K562 (cell line): Measurements from ENCODE around the gene TOR1B. TPM values are rescaled to one million over a fixed set of nuclear protein-coding genes. Genes with fewer than 3 reads are reported as not detected.

Experiments
- DNMT1 ChIP-seq: fragments of 450-650 bp; IDR thresholded peaks from 2 replicates; pipeline ENCODE4 v1.6.1; 2016; ENCODE audit warnings: antibody characterized with exemption, mild to moderate bottlenecking
- DPF2 ChIP-seq: fragments of 450-650 bp; IDR thresholded peaks from 2 replicates; pipeline ENCODE4 v1.6.1; 2016
- E2F5 ChIP-seq: sonication (generic); formaldehyde crosslinking; IDR thresholded peaks from 2 replicates; pipeline ENCODE4 v1.8.0; 2022; ENCODE audit warnings: mild to moderate bottlenecking, missing genetic modification reagents
- ETV6 ChIP-seq, 3 experiments: fragments of 150-350 bp in 1 of 3; sonication (generic) in 1 of 3; formaldehyde crosslinking in 1 of 3; IDR thresholded peaks; 2 replicates each; pipeline versions ENCODE4 v1.6.1 to v1.8.0; 2014 to 2022; ENCODE audit warnings: borderline replicate concordance in 2 of 3, low read depth in 2 of 3, antibody characterized with exemption in 1 of 3, low read length in 1 of 3, mild to moderate bottlenecking in 1 of 3, missing genetic modification reagents in 1 of 3
- IFI16 ChIP-seq: fragments of 250-450 bp; sonication (Bioruptor Pico); IDR thresholded peaks from 2 replicates; pipeline ENCODE4 v2.1.2; 2022; ENCODE audit warnings: mild to moderate bottlenecking, inconsistent platforms
- JUND ChIP-seq, 2 experiments: IDR thresholded peaks; 2 replicates in 1 of 2; 3 replicates in 1 of 2; pipeline ENCODE4 v1.6.1; 2011; ENCODE audit warnings: borderline replicate concordance in 2 of 2, low read depth in 2 of 2, low read length in 2 of 2, improper control_type of control experiment in 1 of 2, missing biosample characterization in 1 of 2, missing genetic modification characterization in 1 of 2, missing genetic modification reagents in 1 of 2
- MLX ChIP-seq, 2 experiments: fragments of 450-650 bp in 1 of 2; sonication (generic) in 1 of 2; formaldehyde crosslinking; conservative IDR thresholded peaks; 2 replicates each; pipeline versions ENCODE4 v1.4.0 to v1.8.1; 2020 to 2022; ENCODE audit warnings: mild to moderate bottlenecking in 1 of 2, missing genetic modification reagents in 1 of 2
- SIN3B ChIP-seq: fragments of 450-650 bp; IDR thresholded peaks from 2 replicates; pipeline ENCODE4 v1.6.1; 2017; ENCODE audit warnings: low read depth, mild to moderate bottlenecking, moderate library complexity
- TEAD1 ChIP-seq, 2 experiments: fragments of 450-650 bp in 1 of 2; sonication (generic) in 1 of 2; formaldehyde crosslinking; IDR thresholded peaks; 2 replicates each; pipeline versions ENCODE4 v1.4.0 to v1.8.0; 2020 to 2022; ENCODE audit warnings: mild to moderate bottlenecking in 2 of 2, missing genetic modification reagents in 1 of 2
- ZNF253 ChIP-seq: fragments of 250-450 bp; sonication (Bioruptor Pico); conservative IDR thresholded peaks from 2 replicates; pipeline ENCODE4 v1.6.1; 2021; ENCODE audit warnings: mild to moderate bottlenecking
- ZNF316 ChIP-seq: fragments of 450-650 bp; IDR thresholded peaks from 2 replicates; pipeline ENCODE4 v1.6.1; 2016
- ZNF431 ChIP-seq: sonication (generic); formaldehyde crosslinking; IDR thresholded peaks from 2 replicates; pipeline ENCODE4 v1.8.0; 2022; ENCODE audit warnings: mild to moderate bottlenecking, missing genetic modification reagents
- polyA plus RNA-seq, 8 experiments: library from polyadenylated mRNA; depleted of rRNA in 4 of 8; stranded (reverse) in 5 of 8; unstranded in 3 of 8; fragments of >200 nt; fragmentation: Nextera tagmentation in 2 of 8; fragmentation: Illumina TruSeq in 1 of 8; extraction: Ambion mirVana in 2 of 8; extraction: Trizol in 1 of 8; gene quantifications; 2 replicates each; pipeline versions ENCODE4 v1.2.1 to v1.2.3, GENCODE V29; 2011 to 2014; ENCODE audit warnings: inconsistent platforms in 1 of 8, missing spikeins in 1 of 8
- total RNA-seq, 7 experiments: library from RNA; depleted of rRNA in 6 of 7; stranded (reverse); fragments of >200 nt in 6 of 7; fragmentation: Illumina TruSeq in 2 of 7; extraction: Trizol in 2 of 7; gene quantifications; 2 replicates each; pipeline versions ENCODE4 v1.2.1 to v1.2.3, GENCODE V29; 2011 to 2021; ENCODE audit warnings: low replicate concordance in 1 of 7
- TF ChIP-seq, protein P1 (sequence below): fragments of 200-600 bp; sonication (generic); IDR thresholded peaks from one replicate; pipeline ENCODE4 v1.6.1; 2012; ENCODE audit warnings: mild to moderate bottlenecking, low read depth, low read length, inconsistent platforms

TOR1B gene
- total and polyA plus RNA-seq, 9 of the 15 experiments (the other 6 are each of a cell fraction or from before 2014, with no cell fraction given), result 4.2 to 36.5 (median 24.6) TPM

- TF ChIP-seq, protein P1, sequence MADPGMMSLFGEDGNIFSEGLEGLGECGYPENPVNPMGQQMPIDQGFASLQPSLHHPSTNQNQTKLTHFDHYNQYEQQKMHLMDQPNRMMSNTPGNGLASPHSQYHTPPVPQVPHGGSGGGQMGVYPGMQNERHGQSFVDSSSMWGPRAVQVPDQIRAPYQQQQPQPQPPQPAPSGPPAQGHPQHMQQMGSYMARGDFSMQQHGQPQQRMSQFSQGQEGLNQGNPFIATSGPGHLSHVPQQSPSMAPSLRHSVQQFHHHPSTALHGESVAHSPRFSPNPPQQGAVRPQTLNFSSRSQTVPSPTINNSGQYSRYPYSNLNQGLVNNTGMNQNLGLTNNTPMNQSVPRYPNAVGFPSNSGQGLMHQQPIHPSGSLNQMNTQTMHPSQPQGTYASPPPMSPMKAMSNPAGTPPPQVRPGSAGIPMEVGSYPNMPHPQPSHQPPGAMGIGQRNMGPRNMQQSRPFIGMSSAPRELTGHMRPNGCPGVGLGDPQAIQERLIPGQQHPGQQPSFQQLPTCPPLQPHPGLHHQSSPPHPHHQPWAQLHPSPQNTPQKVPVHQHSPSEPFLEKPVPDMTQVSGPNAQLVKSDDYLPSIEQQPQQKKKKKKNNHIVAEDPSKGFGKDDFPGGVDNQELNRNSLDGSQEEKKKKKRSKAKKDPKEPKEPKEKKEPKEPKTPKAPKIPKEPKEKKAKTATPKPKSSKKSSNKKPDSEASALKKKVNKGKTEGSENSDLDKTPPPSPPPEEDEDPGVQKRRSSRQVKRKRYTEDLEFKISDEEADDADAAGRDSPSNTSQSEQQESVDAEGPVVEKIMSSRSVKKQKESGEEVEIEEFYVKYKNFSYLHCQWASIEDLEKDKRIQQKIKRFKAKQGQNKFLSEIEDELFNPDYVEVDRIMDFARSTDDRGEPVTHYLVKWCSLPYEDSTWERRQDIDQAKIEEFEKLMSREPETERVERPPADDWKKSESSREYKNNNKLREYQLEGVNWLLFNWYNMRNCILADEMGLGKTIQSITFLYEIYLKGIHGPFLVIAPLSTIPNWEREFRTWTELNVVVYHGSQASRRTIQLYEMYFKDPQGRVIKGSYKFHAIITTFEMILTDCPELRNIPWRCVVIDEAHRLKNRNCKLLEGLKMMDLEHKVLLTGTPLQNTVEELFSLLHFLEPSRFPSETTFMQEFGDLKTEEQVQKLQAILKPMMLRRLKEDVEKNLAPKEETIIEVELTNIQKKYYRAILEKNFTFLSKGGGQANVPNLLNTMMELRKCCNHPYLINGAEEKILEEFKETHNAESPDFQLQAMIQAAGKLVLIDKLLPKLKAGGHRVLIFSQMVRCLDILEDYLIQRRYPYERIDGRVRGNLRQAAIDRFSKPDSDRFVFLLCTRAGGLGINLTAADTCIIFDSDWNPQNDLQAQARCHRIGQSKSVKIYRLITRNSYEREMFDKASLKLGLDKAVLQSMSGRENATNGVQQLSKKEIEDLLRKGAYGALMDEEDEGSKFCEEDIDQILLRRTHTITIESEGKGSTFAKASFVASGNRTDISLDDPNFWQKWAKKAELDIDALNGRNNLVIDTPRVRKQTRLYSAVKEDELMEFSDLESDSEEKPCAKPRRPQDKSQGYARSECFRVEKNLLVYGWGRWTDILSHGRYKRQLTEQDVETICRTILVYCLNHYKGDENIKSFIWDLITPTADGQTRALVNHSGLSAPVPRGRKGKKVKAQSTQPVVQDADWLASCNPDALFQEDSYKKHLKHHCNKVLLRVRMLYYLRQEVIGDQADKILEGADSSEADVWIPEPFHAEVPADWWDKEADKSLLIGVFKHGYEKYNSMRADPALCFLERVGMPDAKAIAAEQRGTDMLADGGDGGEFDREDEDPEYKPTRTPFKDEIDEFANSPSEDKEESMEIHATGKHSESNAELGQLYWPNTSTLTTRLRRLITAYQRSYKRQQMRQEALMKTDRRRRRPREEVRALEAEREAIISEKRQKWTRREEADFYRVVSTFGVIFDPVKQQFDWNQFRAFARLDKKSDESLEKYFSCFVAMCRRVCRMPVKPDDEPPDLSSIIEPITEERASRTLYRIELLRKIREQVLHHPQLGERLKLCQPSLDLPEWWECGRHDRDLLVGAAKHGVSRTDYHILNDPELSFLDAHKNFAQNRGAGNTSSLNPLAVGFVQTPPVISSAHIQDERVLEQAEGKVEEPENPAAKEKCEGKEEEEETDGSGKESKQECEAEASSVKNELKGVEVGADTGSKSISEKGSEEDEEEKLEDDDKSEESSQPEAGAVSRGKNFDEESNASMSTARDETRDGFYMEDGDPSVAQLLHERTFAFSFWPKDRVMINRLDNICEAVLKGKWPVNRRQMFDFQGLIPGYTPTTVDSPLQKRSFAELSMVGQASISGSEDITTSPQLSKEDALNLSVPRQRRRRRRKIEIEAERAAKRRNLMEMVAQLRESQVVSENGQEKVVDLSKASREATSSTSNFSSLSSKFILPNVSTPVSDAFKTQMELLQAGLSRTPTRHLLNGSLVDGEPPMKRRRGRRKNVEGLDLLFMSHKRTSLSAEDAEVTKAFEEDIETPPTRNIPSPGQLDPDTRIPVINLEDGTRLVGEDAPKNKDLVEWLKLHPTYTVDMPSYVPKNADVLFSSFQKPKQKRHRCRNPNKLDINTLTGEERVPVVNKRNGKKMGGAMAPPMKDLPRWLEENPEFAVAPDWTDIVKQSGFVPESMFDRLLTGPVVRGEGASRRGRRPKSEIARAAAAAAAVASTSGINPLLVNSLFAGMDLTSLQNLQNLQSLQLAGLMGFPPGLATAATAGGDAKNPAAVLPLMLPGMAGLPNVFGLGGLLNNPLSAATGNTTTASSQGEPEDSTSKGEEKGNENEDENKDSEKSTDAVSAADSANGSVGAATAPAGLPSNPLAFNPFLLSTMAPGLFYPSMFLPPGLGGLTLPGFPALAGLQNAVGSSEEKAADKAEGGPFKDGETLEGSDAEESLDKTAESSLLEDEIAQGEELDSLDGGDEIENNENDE, result no peak
- TF ChIP-seq E2F5 (CRISPR knock-in tag) (no peak), ZNF253 (no peak), ZNF316 (no peak), SIN3B (no peak), DNMT1 (no peak), JUND (IDR thresholded peaks at IDR 0.05; ENCODE audit: borderline replicate concordance, low read depth, low read length) (peak; percentile 99), JUND (tag; IDR thresholded peaks at IDR 0.05; ENCODE audit: borderline replicate concordance, low read depth, low read length) (peak; percentile 99), DPF2 (peak; percentile 88), TEAD1 (CRISPR knock-in tag; IDR thresholded peaks at IDR 0.05) (peak; percentile 44 to 76; a peak in 3 of 4 replicates), ETV6 (IDR thresholded peaks at IDR 0.05; ENCODE audit: borderline replicate concordance in 1 of 2, low read depth in 2 of 2, low read length in 1 of 2) (0 out of 4 replicates have a peak, but pooled peaks of 1 of the 2 experiments have one; percentile 58), ETV6 (CRISPR knock-in tag; IDR thresholded peaks at IDR 0.05; ENCODE audit: borderline replicate concordance) (0 out of 2 replicates have a peak, but pooled peaks have one; percentile 23), ZNF431 (CRISPR knock-in tag) (0 out of 2 replicates have a peak, but pooled peaks have one; percentile 31), MLX (CRISPR knock-in tag; conservative IDR thresholded peaks at IDR 0.05) (no peak), IFI16 (no peak)
Observed at GRCh38 chr9:129776938-129777768, 25.8 kb upstream of the TOR1B start (continued).
